ENCODE measurements around the gene RBM20. TPM values are rescaled to one million over a fixed set of nuclear protein-coding genes. Genes with fewer than 3 reads are reported as not detected.

The RBM20 gene
- total RNA-seq, 1 experiment from 2014 or later: 0.17 TPM

GRCh38 chr10:110742801-110743200 lies 98.7 kb downstream of the RBM20 start:
- no peak overlapping the region for H2BK5ac ChIP-seq (ENCODE audit: insufficient read length, low read length)
- no peaks in the 10 kb centered on the region for H3K79me1 ChIP-seq (ENCODE audit: insufficient read depth, low read depth, low read length, poor library complexity, severe bottlenecking)
- H3K14ac ChIP-seq (ENCODE audit: insufficient read depth, low read length): no peak overlapping the region
- TF ChIP-seq CTCF (conservative IDR thresholded peaks at IDR 0.05): no peak
- H3K79me2 ChIP-seq (ENCODE audit: insufficient read depth, low read length): no peaks in the 10 kb centered on the region
- no peaks in the 10 kb centered on the region for H3K4me1 ChIP-seq (ENCODE audit: insufficient read depth, low read length)
- no peak overlapping the region for H4K5ac ChIP-seq (ENCODE audit: insufficient read length, low read depth, low read length)
- H2AFZ ChIP-seq (ENCODE audit: low read length): no peak overlapping the region
- H4K8ac ChIP-seq (replicated peaks; ENCODE audit: insufficient read length, low read depth, low read length): no peak overlapping the region
- H3K36me3 Mint-ChIP-seq (ENCODE audit: insufficient read depth in 1 of 3, low read depth in 3 of 3): no peaks in the 10 kb centered on the region
- WGBS (ENCODE audit: extremely low coverage, insufficient read length, low lambda C conversion rate): no CpG with 5 or more reads among the region's 6 CpGs
- H3K18ac ChIP-seq (ENCODE audit: insufficient read length, low read depth, low read length): no peak overlapping the region
- peaks cover 7 to 10% of the 10 kb centered on the region in 2 experiments for H3K4me1 Mint-ChIP-seq
- H3K9ac ChIP-seq (ENCODE audit: extremely low read depth, insufficient read length, low read length): no peak overlapping the region
- H2BK12ac ChIP-seq (ENCODE audit: insufficient read length, low read depth, low read length): no peak overlapping the region
- H3K9me3 Mint-ChIP-seq: no peaks in the 10 kb centered on the region
- no peak overlapping the region for H2BK20ac ChIP-seq (ENCODE audit: low read depth, low read length, poor library complexity, severe bottlenecking)
- H3K4ac ChIP-seq (ENCODE audit: low read depth, low read length): no peak overlapping the region
- no peak overlapping the region for H3T11ph ChIP-seq (ENCODE audit: low read length)
- H3K23ac ChIP-seq (ENCODE audit: insufficient read length, low read depth, low read length): no peak overlapping the region
- no peak overlapping the region for H2AK5ac ChIP-seq (ENCODE audit: insufficient read length, low read length)
- H3K9me3 ChIP-seq (ENCODE audit: control insufficient read depth, low read depth, low read length): no peaks in the 10 kb centered on the region
- H4K20me1 ChIP-seq (ENCODE audit: control insufficient read depth, insufficient read depth, insufficient read length): no peaks in the 10 kb centered on the region
- no peak overlapping the region for H2BK120ac ChIP-seq (ENCODE audit: low read depth, low read length, poor library complexity, severe bottlenecking)
- no peak overlapping the region for H2BK15ac ChIP-seq (ENCODE audit: low read depth, low read length)
- H3K56ac ChIP-seq (ENCODE audit: insufficient read length, low read depth, low read length): no peak overlapping the region
- H3K23me2 ChIP-seq (ENCODE audit: insufficient read length, low read depth, low read length, poor library complexity, severe bottlenecking): no peaks in the 10 kb centered on the region
- H4K91ac ChIP-seq (ENCODE audit: insufficient read length, low read depth, low read length): no peak overlapping the region
- H3K27ac Mint-ChIP-seq: no peak overlapping the region
- H3K27me3 ChIP-seq (ENCODE audit: insufficient read depth, low read length): no peaks in the 10 kb centered on the region
- H3K4me2 ChIP-seq (ENCODE audit: insufficient read depth, insufficient read length, low read length): no peak overlapping the region
- H3K27me3 Mint-ChIP-seq (ENCODE audit: low read depth): no peaks in the 10 kb centered on the region; the same call in none of the 2 replicates
- no peak overlapping the region for H3K4me3 Mint-ChIP-seq
- no peak for DNase-seq
- no peak overlapping the region for H3K27ac ChIP-seq (ENCODE audit: insufficient read length, low read depth, low read length)
